SK-N-MC (cell line): ENCODE data around the gene UCP3.

Source experiments
- DNase-seq: peaks from one replicate; pipeline ENCODE4 v3.0.0-alpha.2; 2011; ENCODE audit warnings: low read depth, low spot score
- H3K27ac ChIP-seq: fragments of 200-600 bp; sonication (generic); 2 replicates; pipeline ENCODE4 v1.5.1; 2016; ENCODE audit warnings: mixed run types
- H3K36me3 ChIP-seq: fragments of 200-600 bp; sonication (generic); 2 replicates; pipeline ENCODE4 v1.6.1; 2017; ENCODE audit warnings: antibody characterized with exemption, low read length, mixed read lengths; ENCODE audit not compliant: insufficient read depth
- H3K4me3 ChIP-seq: fragments of 200-600 bp; sonication (generic); 2 replicates; pipeline ENCODE4 v1.5.1; 2016
- H3K9ac ChIP-seq: fragments of 200-600 bp; sonication (generic); 2 replicates; pipeline ENCODE4 v1.8.0; 2017; ENCODE audit warnings: mixed run types, mixed read lengths; ENCODE audit not compliant: insufficient read length
- H3K9me3 ChIP-seq: fragments of 200-600 bp; sonication (generic); 2 replicates; pipeline ENCODE4 v1.6.1; 2017; ENCODE audit warnings: low read depth, mild to moderate bottlenecking, antibody characterized with exemption, low read length, moderate library complexity, mixed read lengths
- EZH2 ChIP-seq: fragments of 200-600 bp; sonication (generic); IDR thresholded peaks from one replicate; pipeline ENCODE4 v1.6.1; 2017; ENCODE audit warnings: antibody characterized with exemption
- FOXP2 ChIP-seq: optimal IDR thresholded peaks from 2 replicates; pipeline ENCODE3; 2011; ENCODE audit warnings: mild to moderate bottlenecking, moderate library complexity; ENCODE audit not compliant: insufficient read depth; ENCODE audit errors: extremely low read length, control extremely low read depth
- POLR2AphosphoS5 ChIP-seq: IDR thresholded peaks from 2 replicates; pipeline ENCODE4 v1.6.1; 2012; ENCODE audit warnings: mild to moderate bottlenecking, low read depth, low read length, borderline replicate concordance

The UCP3 gene

GRCh38 chr11:74037309-74037708 is 28.4 kb upstream of the UCP3 start:
- no peak overlapping the region for H3K27ac ChIP-seq
- H3K4me3 ChIP-seq: no peak overlapping the region
- TF ChIP-seq POLR2AphosphoS5: no peak
- no peak for TF ChIP-seq EZH2
- no peak for TF ChIP-seq FOXP2
- DNase-seq: no peak
- H3K9me3 ChIP-seq: no peaks in the 10 kb centered on the region
- no peak overlapping the region for H3K9ac ChIP-seq
- H3K36me3 ChIP-seq: peaks cover 64% of the 10 kb centered on the region

- DNase-seq: no peak
- Histone ChIP-seq H3K27ac (no peak overlapping the region), H3K9ac (no peak overlapping the region), H3K36me3 (peaks cover 62% of the 10 kb centered on the region), H3K9me3 (no peaks in the 10 kb centered on the region), H3K4me3 (no peak overlapping the region)
- TF ChIP-seq EZH2 (no peak), POLR2AphosphoS5 (no peak), FOXP2 (no peak)
Measured at GRCh38 chr11:74035264-74035663, 26.4 kb upstream of the UCP3 start.

GRCh38 chr11:74033046-74033445 is 24.2 kb upstream of the UCP3 start:
- Histone ChIP-seq H3K36me3 (peaks cover 49% of the 10 kb centered on the region), H3K9me3 (no peaks in the 10 kb centered on the region), H3K4me3 (no peak overlapping the region), H3K27ac (no peak overlapping the region), H3K9ac (no peak overlapping the region)
- no peak for DNase-seq
- TF ChIP-seq EZH2 (no peak), FOXP2 (no peak), POLR2AphosphoS5 (no peak)

DNA sequence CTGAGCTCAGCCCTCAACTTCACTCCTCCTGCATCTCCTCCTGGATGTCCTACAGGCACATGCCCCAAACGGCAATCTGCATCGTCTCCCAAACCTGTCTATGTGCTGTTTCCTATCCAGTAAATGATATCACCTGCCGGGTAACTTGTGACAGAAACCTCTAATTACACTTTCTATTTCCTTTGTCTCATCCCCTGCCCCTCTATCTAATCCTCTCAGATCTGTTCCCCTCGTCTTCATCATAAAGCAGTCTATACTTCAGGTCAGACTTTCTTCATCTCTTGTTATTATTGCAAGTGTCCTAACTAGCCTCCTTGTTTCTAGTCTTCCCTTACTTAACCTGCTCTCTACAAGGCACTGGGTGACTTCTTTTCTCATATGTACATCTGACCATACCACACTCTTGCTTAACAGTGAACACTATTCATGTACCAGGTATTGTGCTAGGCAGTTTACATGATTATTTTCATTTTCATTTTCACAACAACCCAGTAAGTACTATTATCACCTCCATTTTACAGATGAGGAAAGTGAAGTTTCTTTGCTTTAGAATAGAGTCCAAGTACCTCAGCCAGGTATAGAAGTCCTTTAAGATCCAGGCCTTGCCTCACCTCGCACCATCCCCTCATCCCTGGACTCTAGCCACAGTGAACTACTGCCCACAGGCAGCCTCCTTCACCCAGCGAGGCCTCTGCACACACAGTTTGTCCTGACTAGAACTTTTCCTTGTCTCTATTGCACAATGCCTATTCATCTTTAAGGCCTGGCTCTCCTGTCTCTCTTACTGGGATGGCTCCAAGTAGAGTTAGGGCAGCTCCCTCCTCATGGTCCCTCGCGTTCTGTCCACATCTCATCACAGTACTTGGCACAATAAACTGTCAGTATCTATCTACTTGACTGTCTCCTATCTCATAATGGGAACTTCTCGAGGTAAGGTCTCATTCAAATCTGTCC is 22.1 kb upstream of the UCP3 start:
- no peak for TF ChIP-seq FOXP2
- TF ChIP-seq EZH2: no peak
- TF ChIP-seq POLR2AphosphoS5: no peak
- H3K9me3 ChIP-seq: no peaks in the 10 kb centered on the region
- no peak overlapping the region for H3K4me3 ChIP-seq
- H3K27ac ChIP-seq: no peak overlapping the region
- no peak for DNase-seq
- H3K9ac ChIP-seq: no peak overlapping the region
- H3K36me3 ChIP-seq: peaks cover 38% of the 10 kb centered on the region

- TF ChIP-seq POLR2AphosphoS5: no peak
- TF ChIP-seq EZH2: no peak
- no peak for TF ChIP-seq FOXP2
- no peaks in the 10 kb centered on the region for H3K9me3 ChIP-seq
- H3K9ac ChIP-seq: no peak overlapping the region
- H3K36me3 ChIP-seq: no peaks in the 10 kb centered on the region
- H3K4me3 ChIP-seq: no peak overlapping the region
- no peak overlapping the region for H3K27ac ChIP-seq
- no peak for DNase-seq
Measured at GRCh38 chr11:74025467-74026166, 16.7 kb upstream of the UCP3 start.

DNA sequence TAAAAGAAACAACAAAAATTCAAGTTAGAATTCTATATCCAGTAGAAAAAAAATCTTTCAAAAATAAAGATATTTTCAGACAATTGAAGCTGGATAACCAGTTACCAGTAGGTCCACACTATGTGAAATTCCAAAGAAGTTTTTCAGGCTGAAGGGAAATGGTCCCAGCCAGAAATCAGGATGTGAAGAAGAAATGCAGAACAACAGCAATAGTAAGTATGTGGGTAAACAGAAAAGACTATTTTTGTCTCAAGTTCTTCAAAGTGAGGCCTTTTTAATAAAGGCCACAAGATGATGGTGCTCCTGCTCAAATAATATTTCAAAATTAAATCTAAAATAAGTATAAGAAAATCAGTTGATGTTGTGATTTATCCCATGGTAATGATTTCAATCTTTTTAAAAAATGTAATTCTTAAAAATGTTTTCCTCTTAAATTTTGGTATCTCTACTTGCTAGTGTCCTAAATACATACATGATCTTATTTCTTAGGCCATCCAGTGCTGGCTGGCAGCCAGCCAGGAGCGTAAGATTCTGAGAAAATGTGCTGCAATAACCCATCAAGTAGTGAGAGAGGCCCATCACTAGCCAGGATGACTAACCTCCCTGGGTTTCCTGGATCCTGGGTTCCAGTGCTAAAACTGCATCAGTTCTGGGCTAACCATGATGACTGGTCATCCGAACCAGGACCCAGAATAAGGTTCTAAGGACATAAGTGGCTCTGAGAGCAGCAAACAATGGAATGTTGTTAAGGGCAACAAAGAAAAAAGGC is 15.6 kb upstream of the UCP3 start:
- Histone ChIP-seq H3K36me3 (no peaks in the 10 kb centered on the region), H3K4me3 (no peak overlapping the region), H3K27ac (no peak overlapping the region), H3K9ac (no peak overlapping the region), H3K9me3 (no peaks in the 10 kb centered on the region)
- DNase-seq: no peak
- TF ChIP-seq POLR2AphosphoS5 (no peak), EZH2 (no peak), FOXP2 (no peak)

- Histone ChIP-seq H3K9me3 (no peaks in the 10 kb centered on the region), H3K27ac (no peak overlapping the region), H3K36me3 (no peaks in the 10 kb centered on the region), H3K9ac (no peak overlapping the region), H3K4me3 (no peak overlapping the region)
- no peak for DNase-seq
- TF ChIP-seq EZH2: no peak
- TF ChIP-seq POLR2AphosphoS5: no peak
- no peak for TF ChIP-seq FOXP2
Measured at GRCh38 chr11:74023276-74023675, 14.4 kb upstream of the UCP3 start.

DNA sequence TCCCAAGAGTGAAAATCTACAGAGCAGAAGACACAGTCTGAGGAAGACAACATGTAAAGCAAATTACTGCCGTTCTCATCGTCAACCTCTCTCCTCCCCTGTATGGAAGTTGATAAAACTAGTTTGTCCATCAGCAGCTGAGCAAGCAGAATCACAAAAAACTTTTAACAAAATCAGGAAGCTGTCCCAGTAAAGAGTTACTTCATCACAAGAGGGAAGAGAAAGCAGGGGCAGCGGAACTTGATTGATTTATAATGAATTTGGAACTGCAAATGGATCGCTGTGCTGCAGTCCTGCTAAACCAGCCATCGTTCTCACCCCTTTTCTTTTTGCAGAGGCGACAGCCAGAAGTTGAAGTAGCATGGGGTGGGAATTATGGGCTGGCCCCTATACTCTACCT is 13.7 kb upstream of the UCP3 start:
- Histone ChIP-seq H3K36me3 (no peaks in the 10 kb centered on the region; the same call in 1 of the 2 replicates), H3K9me3 (no peaks in the 10 kb centered on the region), H3K27ac (no peak overlapping the region), H3K9ac (no peak overlapping the region), H3K4me3 (no peak overlapping the region)
- TF ChIP-seq FOXP2 (no peak), POLR2AphosphoS5 (no peak), EZH2 (no peak)
- no peak for DNase-seq
